ENCODE measurements around the gene ADAMTSL2.

The ADAMTSL2 gene

GRCh38 chr9:133560311-133560710, 25.8 kb downstream of the ADAMTSL2 start:
- TF ChIP-seq CREB5 (CRISPR knock-in tag; IDR thresholded peaks at IDR 0.05; ENCODE audit: low read depth): no peak
- no peak for TF ChIP-seq TCF4 (CRISPR knock-in tag; IDR thresholded peaks at IDR 0.05; ENCODE audit: borderline replicate concordance)
- TF ChIP-seq ZFP3 (CRISPR knock-in tag; IDR thresholded peaks at IDR 0.05): no peak
- no peak for TF ChIP-seq ZNF70 (CRISPR knock-in tag; IDR thresholded peaks at IDR 0.05)
- TF ChIP-seq BACH2 (CRISPR knock-in tag; IDR thresholded peaks at IDR 0.05; ENCODE audit: borderline replicate concordance): no peak
- no peak for TF ChIP-seq RARB (CRISPR knock-in tag; IDR thresholded peaks at IDR 0.05)
- no peak for TF ChIP-seq OSR1 (CRISPR knock-in tag; IDR thresholded peaks at IDR 0.05)
- no peak for TF ChIP-seq SNAI2 (CRISPR knock-in tag; IDR thresholded peaks at IDR 0.05)
- no peak for TF ChIP-seq CSDC2 (CRISPR knock-in tag; IDR thresholded peaks at IDR 0.05)
- TF ChIP-seq ZC3H10 (CRISPR knock-in tag; IDR thresholded peaks at IDR 0.05): no peak
- no peak for TF ChIP-seq TOX (CRISPR knock-in tag; IDR thresholded peaks at IDR 0.05; ENCODE audit: borderline replicate concordance)
- no peak for TF ChIP-seq TSHZ2 (CRISPR knock-in tag; IDR thresholded peaks at IDR 0.05)
- TF ChIP-seq ZNF8 (CRISPR knock-in tag; IDR thresholded peaks at IDR 0.05): no peak
- TF ChIP-seq POU6F1 (CRISPR knock-in tag; IDR thresholded peaks at IDR 0.05; ENCODE audit: borderline replicate concordance, low read depth): no peak
- TF ChIP-seq ZFP30 (CRISPR knock-in tag; IDR thresholded peaks at IDR 0.05): no peak
- no peak for TF ChIP-seq ISL1 (CRISPR knock-in tag; IDR thresholded peaks at IDR 0.05)
- TF ChIP-seq ARNTL (CRISPR knock-in tag; IDR thresholded peaks at IDR 0.05; ENCODE audit: borderline replicate concordance, low read depth): no peak
- no peak for TF ChIP-seq PATZ1 (CRISPR knock-in tag; IDR thresholded peaks at IDR 0.05; ENCODE audit: borderline replicate concordance)
- ATAC-seq: no peak

GRCh38 chr9:133560944-133561343, 26.4 kb downstream of the ADAMTSL2 start:
- TF ChIP-seq TOX (CRISPR knock-in tag; IDR thresholded peaks at IDR 0.05; ENCODE audit: borderline replicate concordance) (no peak), ESRRG (CRISPR knock-in tag; IDR thresholded peaks at IDR 0.05) (no peak), ZFP30 (CRISPR knock-in tag; IDR thresholded peaks at IDR 0.05) (no peak), ZC3H10 (CRISPR knock-in tag; IDR thresholded peaks at IDR 0.05) (no peak), PATZ1 (CRISPR knock-in tag; IDR thresholded peaks at IDR 0.05; ENCODE audit: borderline replicate concordance) (no peak), CREB5 (CRISPR knock-in tag; IDR thresholded peaks at IDR 0.05; ENCODE audit: low read depth) (no peak), ISL1 (CRISPR knock-in tag; IDR thresholded peaks at IDR 0.05) (no peak), ARNTL (CRISPR knock-in tag; IDR thresholded peaks at IDR 0.05; ENCODE audit: borderline replicate concordance, low read depth) (no peak), GLIS3 (CRISPR knock-in tag; IDR thresholded peaks at IDR 0.05) (no peak), CSDC2 (CRISPR knock-in tag; IDR thresholded peaks at IDR 0.05) (no peak), SNAI2 (CRISPR knock-in tag; IDR thresholded peaks at IDR 0.05) (no peak), OSR1 (CRISPR knock-in tag; IDR thresholded peaks at IDR 0.05) (no peak), BACH2 (CRISPR knock-in tag; IDR thresholded peaks at IDR 0.05; ENCODE audit: borderline replicate concordance) (no peak)
- ATAC-seq: no peak
